Right cardiac atrium (tissue), 5 donors: ENCODE data around the gene SYT9. TPM values are rescaled to one million over a fixed set of nuclear protein-coding genes. Genes with fewer than 3 reads are reported as not detected.
A peak's percentile ranks its signal among the peaks of the same experiment; 100 is the strongest.

Experiments
- ATAC-seq, 2 donors: fragments of 200-7000 bp; cut with Tn5 transposase; one replicate each; pipeline versions ENCODE4 v1.8.0 to v1.9.1; 2020; ENCODE audit warnings: moderate library complexity in 2 of 2, mild to moderate bottlenecking in 1 of 2
- DNase-seq, 3 donors: peaks; one replicate each; pipeline ENCODE4 v3.0.0-alpha.2; 2020
- H3K27ac ChIP-seq: one replicate; pipeline ENCODE4 v1.5.1; 2013; ENCODE audit warnings: mild to moderate bottlenecking, low read length, control low read depth, moderate library complexity
- H3K27me3 ChIP-seq: one replicate; pipeline ENCODE4 v1.6.1; 2013; ENCODE audit not compliant: control insufficient read depth, insufficient read depth
- H3K4me1 ChIP-seq: one replicate; pipeline ENCODE4 v1.6.1; 2013; ENCODE audit warnings: low read length; ENCODE audit not compliant: control insufficient read depth, insufficient read depth
- H3K4me3 ChIP-seq: one replicate; pipeline ENCODE4 v1.5.1; 2013; ENCODE audit warnings: low read length, control low read depth
- H3K9me3 ChIP-seq: one replicate; pipeline ENCODE4 v1.6.1; 2013; ENCODE audit warnings: low read length; ENCODE audit not compliant: control insufficient read depth
- WGBS: extraction: QIAGEN DNeasy Blood & Tissue Kit; methylation state at CpG from one replicate; pipeline ENCODE4 v1.1.7; 2013; 5-methylcytosine and 5-hydroxymethylcytosine counted together
- intact Hi-C, 4 donors: fragments of 100-400 bp; cut with DNase I; formaldehyde crosslinking; loops; one replicate each; pipeline versions ENCODE4 v1.11.0 to v1.14.0; 2022 to 2023
- long read RNA-seq, 4 donors: library from polyadenylated mRNA; unstranded; transcript quantifications; one replicate each; pipeline ENCODE4 v2.0.0, GENCODE V29; 2020 to 2021
- polyA plus RNA-seq: library from polyadenylated mRNA; stranded (reverse); fragments of 200-250 nt; gene quantifications from one replicate; pipeline ENCODE4 v1.2.3, GENCODE V29; 2013
- total RNA-seq, 4 donors: library from RNA; stranded (reverse); fragmentation: NEBNext Ultra II Directional; extraction: Animal tissue kit (Norgen Biotek cat#: 25700); gene quantifications; one replicate each; pipeline ENCODE4 v1.2.1, GENCODE V29; 2021
- donor health status: healthy with polysubstance abuse.
- donor health status: DM: no; HTN: yes; CAD: no.
- donor health status: DM: no; HTN: no; CAD: no.
- donor health status: DM: no; HTN: yes; CAD: no; lungs with severe emphysema.
- donor health status: DM: yes; HTN: yes; CAD: no.

Gene SYT9
- under 1 TPM in 3 of 4 donors, not detected in 1; 0.06 to 0.11 (median 0.08) TPM for total RNA-seq
- polyA plus RNA-seq, result 0.07 TPM
- long read RNA-seq, donor 1, partial matches to known transcripts, result 0 of 1 reads
- long read RNA-seq, donor 1, other reads (novel, unspliced or antisense), result 1 of 1 reads
- long read RNA-seq, donor 2, result 0 reads
- long read RNA-seq, donor 3, result 0 reads
- long read RNA-seq, donor 4, result 0 reads

- H3K27me3 ChIP-seq, result no peaks in the 10 kb centered on the region
- H3K4me1 ChIP-seq, result no peaks in the 10 kb centered on the region
- H3K4me3 ChIP-seq, result peak within 1 kb of the TSS; percentile 30
- H3K27ac ChIP-seq, result no peak within 1 kb of the TSS
- intact Hi-C loops, result no loop called here
- DNase-seq (peak; percentile 40 to 79 (median 71)), ATAC-seq (peak; percentile 92)
- WGBS, result under 1% methylated on average over 84 of the region's 84 CpGs
- H3K9me3 ChIP-seq, result no peaks in the 10 kb centered on the region
Measured at GRCh38 chr11:7251836-7252682, at the start of gene SYT9. Gene SYT9, plus strand, starts transcription at chr11:7251904. Its CDS starts 283 bp downstream, at chr11:7252187.

DNA sequence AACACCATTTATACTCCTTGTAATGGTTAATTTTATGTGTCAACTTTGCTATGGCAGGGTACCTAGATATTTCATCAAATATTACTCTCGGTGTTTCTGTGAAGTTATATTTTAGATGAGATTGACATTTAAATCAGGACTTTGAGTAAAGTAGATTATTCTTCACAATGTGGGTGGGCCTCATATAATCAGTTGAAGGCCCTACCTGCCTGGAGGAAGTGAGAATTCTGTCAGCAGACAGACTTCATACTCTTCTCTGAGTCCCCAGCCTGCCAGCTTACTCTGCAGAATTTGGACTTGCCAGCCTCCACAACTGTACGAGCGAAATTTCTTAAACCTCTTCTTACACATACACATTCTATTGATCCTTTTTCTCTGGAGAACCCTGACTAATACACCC is 49.3 kb upstream of the SYT9 start:
- Histone ChIP-seq H3K27me3 (no peaks in the 10 kb centered on the region), H3K4me1 (no peaks in the 10 kb centered on the region), H3K4me3 (no peak overlapping the region), H3K9me3 (no peaks in the 10 kb centered on the region), H3K27ac (no peak overlapping the region)
- intact Hi-C loops, result no loop called here
- WGBS, result 93% methylated on average over 3 of the region's 3 CpGs
- ATAC-seq (no peak), DNase-seq (no peak)

DNA sequence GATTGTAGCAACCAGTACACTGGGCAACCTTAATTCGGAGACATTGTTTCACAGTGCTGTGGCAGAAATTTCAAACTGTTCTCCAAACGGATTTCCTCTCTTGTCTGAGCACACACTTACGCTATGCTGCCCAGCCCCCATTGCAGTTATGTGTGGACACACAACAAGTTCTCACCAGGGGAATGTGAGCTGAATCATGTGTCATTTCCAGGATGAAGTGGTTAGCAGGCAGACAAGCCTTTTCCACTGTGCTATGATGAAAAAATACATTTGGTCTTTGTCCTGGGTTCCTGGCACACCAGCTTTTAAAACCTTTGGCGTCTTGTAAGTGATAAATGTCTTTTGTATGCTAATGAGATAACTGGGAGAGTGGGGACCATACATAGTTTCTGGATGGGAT is 46.9 kb upstream of the SYT9 start:
- ATAC-seq (no peak), DNase-seq (no peak)
- H3K27ac ChIP-seq, result no peak overlapping the region
- intact Hi-C loops, result no loop called here
- no peaks in the 10 kb centered on the region for H3K27me3 ChIP-seq
- no peaks in the 10 kb centered on the region for H3K4me1 ChIP-seq
- H3K9me3 ChIP-seq, result no peaks in the 10 kb centered on the region
- 18% methylated on average over 4 of the region's 4 CpGs for WGBS
- no peak overlapping the region for H3K4me3 ChIP-seq

GRCh38 chr11:7208391-7208790 is 43.3 kb upstream of the SYT9 start:
- ATAC-seq, result no peak
- 82% methylated on average over 7 of the region's 7 CpGs for WGBS
- DNase-seq, result no peak

GRCh38 chr11:7219491-7219890 is 32.2 kb upstream of the SYT9 start:
- H3K9me3 ChIP-seq, result no peaks in the 10 kb centered on the region
- H3K27ac ChIP-seq, result no peak overlapping the region
- H3K4me3 ChIP-seq, result no peak overlapping the region
- no peaks in the 10 kb centered on the region for H3K4me1 ChIP-seq
- DNase-seq (no peak), ATAC-seq (no peak)
- intact Hi-C loops, result no loop called here
- H3K27me3 ChIP-seq, result no peaks in the 10 kb centered on the region

More at GRCh38 chr11:7208391-7208790, 43.3 kb upstream of the SYT9 start:
- Histone ChIP-seq H3K4me3 (no peak overlapping the region), H3K27me3 (no peaks in the 10 kb centered on the region), H3K9me3 (no peaks in the 10 kb centered on the region), H3K4me1 (no peaks in the 10 kb centered on the region), H3K27ac (no peak overlapping the region)
- intact Hi-C loops, result no loop called here

DNA sequence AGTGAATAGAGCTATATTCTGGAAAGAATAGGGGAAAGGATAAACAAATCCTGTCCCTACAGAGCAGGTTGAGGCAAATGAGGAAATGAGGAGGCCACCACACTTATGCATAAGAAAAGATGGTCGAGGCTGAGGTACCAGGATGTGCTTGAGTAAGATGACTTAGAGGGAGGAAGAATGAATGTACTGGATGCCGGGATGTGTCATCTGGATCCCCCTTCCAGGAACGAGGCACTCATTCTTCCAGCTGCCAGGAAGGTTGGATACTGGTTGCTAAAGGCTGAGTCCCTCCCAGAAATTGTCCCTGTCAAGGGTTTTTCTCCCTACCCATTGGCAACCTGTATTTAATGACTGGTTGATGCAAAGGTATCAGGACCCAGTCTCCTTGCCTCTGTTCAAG is 31.1 kb upstream of the SYT9 start:
- Histone ChIP-seq H3K4me3 (no peak overlapping the region), H3K27me3 (no peaks in the 10 kb centered on the region), H3K4me1 (no peaks in the 10 kb centered on the region), H3K27ac (no peak overlapping the region), H3K9me3 (no peaks in the 10 kb centered on the region)
- intact Hi-C loops, result no loop called here
- ATAC-seq (no peak), DNase-seq (no peak)
- 58% methylated on average over 3 of the region's 3 CpGs for WGBS

DNA sequence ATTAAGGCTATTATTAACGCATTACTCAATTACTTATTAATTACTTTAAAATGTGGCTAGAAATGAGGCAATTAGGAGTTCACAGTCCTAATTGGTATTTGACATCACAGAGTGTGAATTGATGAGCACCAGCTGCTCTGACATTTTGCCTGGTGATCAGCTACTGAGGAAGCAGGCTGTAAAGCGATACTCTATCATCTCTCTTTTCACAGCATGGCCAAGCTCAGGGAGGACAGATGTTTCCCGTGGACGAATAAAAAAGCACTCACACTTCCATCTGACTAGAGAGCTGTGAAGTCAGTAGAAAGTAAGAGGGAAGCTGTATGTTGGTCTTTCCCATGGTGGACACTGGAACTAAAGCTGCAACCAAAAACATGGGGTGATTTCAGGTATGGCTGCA is 29.1 kb upstream of the SYT9 start:
- no peaks in the 10 kb centered on the region for H3K9me3 ChIP-seq
- WGBS, result 19% methylated on average over 4 of the region's 4 CpGs
- H3K27ac ChIP-seq, result no peak overlapping the region
- intact Hi-C loops, result no loop called here
- ATAC-seq, result no peak
- no peaks in the 10 kb centered on the region for H3K27me3 ChIP-seq
- H3K4me3 ChIP-seq, result no peak overlapping the region
- H3K4me1 ChIP-seq, result no peaks in the 10 kb centered on the region
- DNase-seq, result no peak

DNA sequence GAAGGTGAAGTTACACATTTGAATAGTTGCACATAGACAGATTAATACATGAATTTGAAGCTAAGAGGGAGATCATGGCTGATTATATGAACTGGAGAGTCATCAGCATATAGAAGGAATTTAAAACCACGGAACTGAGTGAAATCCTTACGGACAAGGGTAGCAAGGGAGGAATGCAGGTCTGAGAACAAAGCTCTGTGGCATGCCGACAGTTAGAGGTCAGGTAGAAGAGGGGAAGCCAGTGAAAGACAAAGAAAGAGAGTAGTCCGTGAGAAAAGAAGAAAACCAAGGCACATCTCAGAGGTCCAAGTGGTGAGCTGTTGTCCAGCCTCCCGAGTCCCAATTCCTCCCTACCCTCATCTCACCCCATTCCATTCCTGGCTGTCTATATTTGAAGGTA is 11.8 kb upstream of the SYT9 start:
- H3K27me3 ChIP-seq, result no peaks in the 10 kb centered on the region
- WGBS, result 66% methylated on average over 5 of the region's 5 CpGs
- intact Hi-C loops, result no loop called here
- no peak overlapping the region for H3K4me3 ChIP-seq
- H3K27ac ChIP-seq, result no peak overlapping the region
- no peak for DNase-seq
- no peaks in the 10 kb centered on the region for H3K4me1 ChIP-seq
- H3K9me3 ChIP-seq, result no peaks in the 10 kb centered on the region
- ATAC-seq, result no peak

- Histone ChIP-seq H3K27me3 (no peaks in the 10 kb centered on the region), H3K27ac (no peak overlapping the region), H3K4me1 (no peaks in the 10 kb centered on the region), H3K9me3 (no peaks in the 10 kb centered on the region), H3K4me3 (no peak overlapping the region)
- ATAC-seq (no peak), DNase-seq (no peak)
- 83% methylated on average over 3 of the region's 3 CpGs for WGBS
- intact Hi-C loops, result no loop called here
Measured at GRCh38 chr11:7245341-7245740, 6.4 kb upstream of the SYT9 start.

DNA sequence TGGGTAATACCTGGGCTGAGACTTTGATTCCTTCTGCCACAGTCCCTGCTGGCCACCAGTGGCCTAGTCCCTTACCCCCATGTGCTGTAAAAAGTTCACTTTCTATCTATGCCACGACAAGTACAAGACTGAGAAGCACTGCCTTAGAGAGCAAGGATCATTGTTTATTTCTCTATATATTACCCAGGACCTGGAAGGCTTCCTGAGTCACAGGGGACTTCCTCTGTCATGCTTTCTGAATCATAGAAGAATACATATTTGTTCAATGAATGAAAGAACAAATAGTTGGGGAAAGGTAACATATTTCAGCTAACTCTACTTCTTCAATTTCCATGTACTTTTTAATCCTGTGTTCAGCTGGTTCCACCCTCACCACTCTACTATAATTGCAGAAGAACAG is 5.5 kb upstream of the SYT9 start:
- ATAC-seq (no peak), DNase-seq (no peak)
- no peaks in the 10 kb centered on the region for H3K4me1 ChIP-seq
- 55% methylated on average over 1 of the region's 1 CpG for WGBS
- no peak overlapping the region for H3K4me3 ChIP-seq
- H3K27me3 ChIP-seq, result no peaks in the 10 kb centered on the region
- intact Hi-C loops, result no loop called here
- no peak overlapping the region for H3K27ac ChIP-seq
- no peaks in the 10 kb centered on the region for H3K9me3 ChIP-seq

- intact Hi-C loops, result no loop called here
- Histone ChIP-seq H3K9me3 (no peaks in the 10 kb centered on the region), H3K4me1 (no peaks in the 10 kb centered on the region), H3K4me3 (no peak overlapping the region), H3K27me3 (no peaks in the 10 kb centered on the region), H3K27ac (no peak overlapping the region)
- ATAC-seq (no peak), DNase-seq (no peak)
- WGBS, result 89% methylated on average over 3 of the region's 3 CpGs
Measured at GRCh38 chr11:7250166-7250565, 1.5 kb upstream of the SYT9 start.
